SJSA1 (cell line): Measurements from ENCODE around the gene TMEM225B. TPM values are rescaled to one million over a fixed set of nuclear protein-coding genes. Genes with fewer than 3 reads are reported as not detected.
"Not testable (repeated sequence)": the region's sequence is repeated elsewhere in the genome, so short reads cannot be mapped to it uniquely, and the experiment has no call there.

Experiments used
- DNase-seq, 2 experiments: peaks; one replicate each; pipeline ENCODE4 v3.0.0-alpha.2; 2015 to 2020; ENCODE audit warnings: low spot score in 2 of 2, low read depth in 1 of 2
- H3K27ac ChIP-seq: fragments of 250-450 bp; sonication (Bioruptor Pico); 2 replicates; pipeline ENCODE4 v1.5.1; 2020; ENCODE audit warnings: mild to moderate bottlenecking, moderate library complexity
- H3K27me3 ChIP-seq: fragments of 250-450 bp; sonication (Bioruptor Pico); replicated peaks from 2 replicates; pipeline ENCODE4 v1.5.1; 2020; ENCODE audit warnings: mild to moderate bottlenecking, moderate library complexity
- H3K36me3 ChIP-seq: fragments of 250-450 bp; sonication (Bioruptor Pico); 2 replicates; pipeline ENCODE4 v1.5.1; 2020; ENCODE audit warnings: mild to moderate bottlenecking
- H3K4me1 ChIP-seq: fragments of 250-450 bp; sonication (Bioruptor Pico); replicated peaks from 2 replicates; pipeline ENCODE4 v1.6.1; 2021; ENCODE audit warnings: mild to moderate bottlenecking
- H3K4me3 ChIP-seq: fragments of 250-450 bp; sonication (Bioruptor Pico); 2 replicates; pipeline ENCODE4 v1.5.1; 2020; ENCODE audit warnings: mild to moderate bottlenecking
- H3K9me3 ChIP-seq: fragments of 250-450 bp; sonication (Bioruptor Pico); replicated peaks from 2 replicates; pipeline ENCODE4 v1.5.1; 2020; ENCODE audit warnings: mild to moderate bottlenecking
- total RNA-seq: library from RNA; depleted of rRNA; stranded (reverse); fragments of >200 nt; shearing (Covaris generic); gene quantifications from 2 replicates; pipeline ENCODE4 v1.2.3, GENCODE V29; 2014; rRNA removed

TMEM225B gene
- total RNA-seq, 1 experiment from 2014 or later: 1.1 TPM

GRCh38 chr7:99642027-99642426 is 44.0 kb downstream of the TMEM225B start:
- no peak for DNase-seq
- Histone ChIP-seq H3K9me3 (no peaks in the 10 kb centered on the region), H3K36me3 (peaks cover 6% of the 10 kb centered on the region; the same call in 1 of the 2 replicates), H3K27ac (no peak overlapping the region), H3K4me3 (no peak overlapping the region), H3K4me1 (no peaks in the 10 kb centered on the region), H3K27me3 (no peaks in the 10 kb centered on the region)

GRCh38 chr7:99643464-99643863 is 45.4 kb downstream of the TMEM225B start:
- Histone ChIP-seq H3K4me1 (no peaks in the 10 kb centered on the region), H3K27me3 (no peaks in the 10 kb centered on the region), H3K4me3 (no peak overlapping the region), H3K9me3 (no peaks in the 10 kb centered on the region), H3K36me3 (peaks cover 6% of the 10 kb centered on the region), H3K27ac (no peak overlapping the region)
- no peak for DNase-seq

GRCh38 chr7:99644431-99644830 is 46.4 kb downstream of the TMEM225B start:
- Histone ChIP-seq H3K4me1 (0 out of 2 replicates have a peak, but pooled peaks cover 3% of the 10 kb centered on the region), H3K4me3 (no peak overlapping the region), H3K27ac (no peak overlapping the region), H3K36me3 (no peaks in the 10 kb centered on the region; the same call in 1 of the 2 replicates), H3K9me3 (no peaks in the 10 kb centered on the region), H3K27me3 (no peaks in the 10 kb centered on the region)
- no peak for DNase-seq

GRCh38 chr7:99645590-99645989 is 47.5 kb downstream of the TMEM225B start:
- Histone ChIP-seq H3K9me3 (no peaks in the 10 kb centered on the region), H3K36me3 (no peaks in the 10 kb centered on the region; the same call in 1 of the 2 replicates), H3K4me1 (0 out of 2 replicates have a peak, but pooled peaks cover 3% of the 10 kb centered on the region), H3K4me3 (no peak overlapping the region), H3K27me3 (no peaks in the 10 kb centered on the region), H3K27ac (no peak overlapping the region)
- no peak for DNase-seq

GRCh38 chr7:99648843-99649242 is 50.8 kb downstream of the TMEM225B start:
- Histone ChIP-seq H3K4me1 (0 out of 2 replicates have a peak, but pooled peaks cover 3% of the 10 kb centered on the region), H3K36me3 (no peaks in the 10 kb centered on the region; the same call in 1 of the 2 replicates), H3K9me3 (no peaks in the 10 kb centered on the region), H3K4me3 (no peak overlapping the region), H3K27me3 (no peaks in the 10 kb centered on the region), H3K27ac (no peak overlapping the region)
- no peak for DNase-seq

DNA sequence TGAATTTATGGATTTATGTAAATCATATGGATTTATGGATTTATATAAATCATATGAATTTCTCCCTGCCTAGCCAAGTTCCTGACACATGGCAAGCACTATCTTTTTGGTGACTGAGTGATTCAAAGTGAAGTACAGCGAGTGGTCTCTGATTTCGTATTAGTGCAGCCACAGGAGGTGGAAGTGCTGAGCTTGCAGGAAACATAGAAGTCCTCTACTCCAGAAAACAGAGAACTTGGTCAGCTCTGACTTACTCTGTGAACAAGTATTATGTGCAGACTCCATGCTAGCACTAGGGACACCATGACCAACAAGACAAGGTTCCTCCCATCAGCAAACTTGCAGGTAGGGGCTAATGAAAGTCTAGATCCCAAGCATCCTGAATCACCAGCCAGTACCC is 53.2 kb downstream of the TMEM225B start:
- DNase-seq: no peak
- Histone ChIP-seq H3K9me3 (no peaks in the 10 kb centered on the region), H3K4me3 (no peak overlapping the region), H3K27me3 (no peaks in the 10 kb centered on the region), H3K27ac (no peak overlapping the region), H3K4me1 (0 out of 2 replicates have a peak, but pooled peaks cover 3% of the 10 kb centered on the region), H3K36me3 (no peaks in the 10 kb centered on the region; the same call in 1 of the 2 replicates)

DNA sequence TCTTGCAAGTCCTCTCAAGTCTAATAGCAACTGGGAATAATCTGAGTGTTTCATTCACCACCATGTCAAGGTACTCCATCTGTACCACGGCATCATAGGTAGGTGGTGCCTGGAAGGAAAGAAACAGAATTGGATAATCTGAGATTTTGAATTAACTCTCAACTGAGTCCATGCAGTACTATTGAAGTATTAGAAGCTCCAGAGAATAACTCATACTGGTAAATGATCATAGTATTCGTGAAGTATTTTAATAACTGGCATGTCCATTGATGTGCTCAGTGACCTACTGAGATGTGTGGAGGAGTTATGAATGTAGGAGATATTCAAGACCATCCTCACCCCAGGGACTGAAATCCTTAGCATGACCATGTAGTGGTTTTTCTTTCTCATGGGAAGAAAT is 54.6 kb downstream of the TMEM225B start:
- no peaks in the 10 kb centered on the region; the same call in 1 of the 2 replicates for H3K36me3 ChIP-seq
- no peak for DNase-seq
- H3K27ac ChIP-seq: no peak overlapping the region
- H3K27me3 ChIP-seq: no peaks in the 10 kb centered on the region
- H3K9me3 ChIP-seq: no peaks in the 10 kb centered on the region
- no peak overlapping the region for H3K4me3 ChIP-seq
- 0 out of 2 replicates have a peak, but pooled peaks cover 3% of the 10 kb centered on the region for H3K4me1 ChIP-seq

GRCh38 chr7:99653269-99653668 is 55.2 kb downstream of the TMEM225B start:
- not testable (repeated sequence) for DNase-seq, H3K27ac ChIP-seq

GRCh38 chr7:99653754-99654153 is 55.7 kb downstream of the TMEM225B start:
- Histone ChIP-seq H3K36me3 (no peaks in the 10 kb centered on the region; the same call in 1 of the 2 replicates), H3K27ac (no peak overlapping the region)

More at GRCh38 chr7:99653269-99653668, 55.2 kb downstream of the TMEM225B start:
- not testable (repeated sequence) for H3K9me3 ChIP-seq, H3K36me3 ChIP-seq, H3K27me3 ChIP-seq, H3K4me3 ChIP-seq, H3K4me1 ChIP-seq

DNA sequence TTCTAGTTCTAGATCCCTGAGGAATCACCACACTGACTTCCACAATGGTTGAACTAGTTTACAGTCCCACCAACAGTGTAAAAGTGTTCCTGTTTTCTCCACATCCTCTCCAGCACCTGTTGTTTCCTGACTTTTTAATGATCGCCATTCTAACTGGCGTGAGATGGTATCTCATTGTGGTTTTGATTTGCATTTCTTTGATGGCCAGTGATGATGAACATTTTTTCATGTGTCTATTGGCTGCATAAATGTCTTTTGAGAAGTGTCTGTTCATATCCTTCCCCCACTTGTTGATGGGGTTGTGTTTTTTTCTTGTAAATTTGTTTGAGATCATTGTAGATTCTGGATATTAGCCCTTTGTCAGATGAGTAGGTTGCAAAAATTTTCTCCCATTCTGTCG is 56.6 kb downstream of the TMEM225B start:
- not testable (repeated sequence) for H3K36me3 ChIP-seq, H3K27me3 ChIP-seq, DNase-seq, H3K27ac ChIP-seq, H3K4me3 ChIP-seq, H3K9me3 ChIP-seq, H3K4me1 ChIP-seq

More at GRCh38 chr7:99653754-99654153, 55.7 kb downstream of the TMEM225B start:
- Histone ChIP-seq H3K27me3 (no peaks in the 10 kb centered on the region), H3K4me3 (no peak overlapping the region), H3K9me3 (no peaks in the 10 kb centered on the region), H3K4me1 (0 out of 2 replicates have a peak, but pooled peaks cover 2% of the 10 kb centered on the region)
- DNase-seq: no peak

GRCh38 chr7:99657879-99658278 is 59.8 kb downstream of the TMEM225B start:
- H3K27me3 ChIP-seq, H3K36me3 ChIP-seq, H3K9me3 ChIP-seq, DNase-seq, H3K27ac ChIP-seq, H3K4me1 ChIP-seq, H3K4me3 ChIP-seq: not testable (repeated sequence)

Other genes with a start within 250 kb of the TMEM225B start
- gene ARPC1B, start 223.5 kb upstream of the TMEM225B start, total RNA-seq: 231 and 362 TPM in 2 replicates
- 150 and 155 TPM in 2 replicates for gene PDAP1, start 189.7 kb upstream of the TMEM225B start, total RNA-seq
- gene BUD31, start 189.3 kb upstream of the TMEM225B start, total RNA-seq: 109 and 152 TPM in 2 replicates
- 2.2 and 7.3 TPM in 2 replicates for gene PTCD1, start 159.5 kb upstream of the TMEM225B start, total RNA-seq
- gene CPSF4, start 159.3 kb upstream of the TMEM225B start, total RNA-seq: 32.7 and 39.6 TPM in 2 replicates
- gene ATP5MF, start 132.1 kb upstream of the TMEM225B start, total RNA-seq: 650 and 1,516 TPM in 2 replicates
- gene ZNF789, start 125.4 kb upstream of the TMEM225B start, total RNA-seq: 3.1 and 11.4 TPM in 2 replicates
- gene ZNF394, start 98.0 kb upstream of the TMEM225B start, total RNA-seq: 16.3 and 24.0 TPM in 2 replicates
- 10.2 and 16.1 TPM in 2 replicates for gene ZKSCAN5, start 93.6 kb upstream of the TMEM225B start, total RNA-seq
- gene FAM200A, start 46.2 kb upstream of the TMEM225B start, total RNA-seq: 6.8 and 7.9 TPM in 2 replicates
- 107 and 109 TPM in 2 replicates for gene ZNF655, start 39.6 kb upstream of the TMEM225B start, total RNA-seq
- gene ZSCAN25, start 18.7 kb downstream of the TMEM225B start, total RNA-seq: 26.9 and 28.3 TPM in 2 replicates
- 0.37 and 1.8 TPM in 2 replicates for gene CYP3A5, start 81.7 kb downstream of the TMEM225B start, total RNA-seq
- not detected in 2 replicates for gene CYP3A7, start 136.9 kb downstream of the TMEM225B start, total RNA-seq
- not detected in 2 replicates for gene CYP3A4, start 185.9 kb downstream of the TMEM225B start, total RNA-seq
- gene CYP3A43, start 229.7 kb downstream of the TMEM225B start, total RNA-seq: not detected in 2 replicates